Central memory CD8-positive, alpha-beta T cell (primary cell): ENCODE measurements around the gene FAM13C.

Experiments
- ATAC-seq: fragments of 150-1000 bp; cut with Tn5 transposase; replicated peaks from 2 replicates; pipeline ENCODE4 v1.10.0; 2022; ENCODE audit warnings: mild to moderate bottlenecking, moderate FRiP score, moderate number of reproducible peaks; ENCODE audit not compliant: poor library complexity, severe bottlenecking; ENCODE audit errors: extremely low read depth
- DNase-seq, 2 donors: peaks; one replicate each; pipeline ENCODE4 v3.0.0; 2021; ENCODE audit warnings: low spot score in 2 of 2
- H3K27ac Mint-ChIP-seq: one replicate; pipeline ENCODE4 v1.8.0; 2022; ENCODE audit warnings: low read depth, mild to moderate bottlenecking, moderate library complexity, mixed read lengths
- H3K27me3 Mint-ChIP-seq: one replicate; pipeline ENCODE4 v1.8.0; 2022; ENCODE audit warnings: mixed read lengths
- H3K36me3 Mint-ChIP-seq: one replicate; pipeline ENCODE4 v1.8.0; 2022; ENCODE audit warnings: mild to moderate bottlenecking, moderate library complexity, mixed read lengths; ENCODE audit not compliant: insufficient read depth
- H3K4me1 Mint-ChIP-seq: one replicate; pipeline ENCODE4 v1.8.0; 2022; ENCODE audit warnings: mixed read lengths
- H3K4me3 Mint-ChIP-seq: one replicate; pipeline ENCODE4 v1.8.0; 2022; ENCODE audit warnings: mild to moderate bottlenecking, moderate library complexity, mixed read lengths
- H3K9me3 Mint-ChIP-seq: one replicate; pipeline ENCODE4 v1.8.0; 2022; ENCODE audit warnings: mixed read lengths

The FAM13C gene

GRCh38 chr10:59382831-59383295 lies 20.5 kb upstream of the FAM13C start:
- ATAC-seq (no peak), DNase-seq (no peak)
- Mint-ChIP-seq H3K9me3 (peaks cover 5% of the 10 kb centered on the region), H3K36me3 (no peaks in the 10 kb centered on the region), H3K27ac (no peak overlapping the region), H3K4me3 (no peak overlapping the region), H3K4me1 (no peaks in the 10 kb centered on the region), H3K27me3 (no peaks in the 10 kb centered on the region)

GRCh38 chr10:59381687-59382086 lies 19.3 kb upstream of the FAM13C start:
- Mint-ChIP-seq H3K4me3 (no peak overlapping the region), H3K27me3 (no peaks in the 10 kb centered on the region), H3K27ac (no peak overlapping the region), H3K4me1 (no peaks in the 10 kb centered on the region), H3K36me3 (no peaks in the 10 kb centered on the region), H3K9me3 (peaks cover 5% of the 10 kb centered on the region)
- DNase-seq (no peak), ATAC-seq (no peak)

GRCh38 chr10:59376846-59377245 lies 14.5 kb upstream of the FAM13C start:
- ATAC-seq (no peak), DNase-seq (no peak)
- no peak overlapping the region for H3K4me3 Mint-ChIP-seq
- no peaks in the 10 kb centered on the region for H3K27me3 Mint-ChIP-seq
- no peaks in the 10 kb centered on the region for H3K4me1 Mint-ChIP-seq
- no peak overlapping the region for H3K27ac Mint-ChIP-seq
- no peaks in the 10 kb centered on the region for H3K36me3 Mint-ChIP-seq
- H3K9me3 Mint-ChIP-seq, result peaks cover 5% of the 10 kb centered on the region

GRCh38 chr10:59375990-59376389 lies 13.6 kb upstream of the FAM13C start:
- H3K27ac Mint-ChIP-seq, result no peak overlapping the region
- no peaks in the 10 kb centered on the region for H3K4me1 Mint-ChIP-seq
- ATAC-seq (no peak), DNase-seq (no peak)
- peaks cover 5% of the 10 kb centered on the region for H3K9me3 Mint-ChIP-seq
- no peaks in the 10 kb centered on the region for H3K36me3 Mint-ChIP-seq
- no peak overlapping the region for H3K4me3 Mint-ChIP-seq
- no peaks in the 10 kb centered on the region for H3K27me3 Mint-ChIP-seq

GRCh38 chr10:59374916-59375315 lies 12.6 kb upstream of the FAM13C start:
- DNase-seq (no peak), ATAC-seq (no peak)
- H3K27me3 Mint-ChIP-seq, result no peaks in the 10 kb centered on the region
- peaks cover 5% of the 10 kb centered on the region for H3K9me3 Mint-ChIP-seq
- H3K27ac Mint-ChIP-seq, result no peak overlapping the region
- no peaks in the 10 kb centered on the region for H3K36me3 Mint-ChIP-seq
- H3K4me3 Mint-ChIP-seq, result no peak overlapping the region
- H3K4me1 Mint-ChIP-seq, result no peaks in the 10 kb centered on the region

GRCh38 chr10:59373071-59373470 lies 10.7 kb upstream of the FAM13C start:
- DNase-seq (no peak), ATAC-seq (no peak)
- H3K36me3 Mint-ChIP-seq, result no peaks in the 10 kb centered on the region
- H3K27me3 Mint-ChIP-seq, result no peaks in the 10 kb centered on the region
- no peak overlapping the region for H3K27ac Mint-ChIP-seq
- H3K4me1 Mint-ChIP-seq, result no peaks in the 10 kb centered on the region
- no peak overlapping the region for H3K4me3 Mint-ChIP-seq
- H3K9me3 Mint-ChIP-seq, result peaks cover 5% of the 10 kb centered on the region

GRCh38 chr10:59372543-59372942 lies 10.2 kb upstream of the FAM13C start:
- Mint-ChIP-seq H3K36me3 (no peaks in the 10 kb centered on the region), H3K4me3 (no peak overlapping the region), H3K27me3 (no peaks in the 10 kb centered on the region), H3K4me1 (no peaks in the 10 kb centered on the region), H3K9me3 (peaks cover 5% of the 10 kb centered on the region), H3K27ac (no peak overlapping the region)
- ATAC-seq (no peak), DNase-seq (no peak)

GRCh38 chr10:59366290-59366689 lies 3.9 kb upstream of the FAM13C start:
- Mint-ChIP-seq H3K27me3 (no peaks in the 10 kb centered on the region), H3K9me3 (no peaks in the 10 kb centered on the region), H3K27ac (no peak overlapping the region), H3K36me3 (no peaks in the 10 kb centered on the region), H3K4me1 (no peaks in the 10 kb centered on the region), H3K4me3 (no peak overlapping the region)
- no peak for ATAC-seq
- no peak for DNase-seq

GRCh38 chr10:59363446-59363958 lies 1.2 kb upstream of the FAM13C start:
- H3K36me3 Mint-ChIP-seq, result no peaks in the 10 kb centered on the region
- no peak overlapping the region for H3K27ac Mint-ChIP-seq
- no peaks in the 10 kb centered on the region for H3K4me1 Mint-ChIP-seq
- no peak for ATAC-seq
- no peak for DNase-seq
- H3K4me3 Mint-ChIP-seq, result no peak overlapping the region
- no peaks in the 10 kb centered on the region for H3K27me3 Mint-ChIP-seq
- no peaks in the 10 kb centered on the region for H3K9me3 Mint-ChIP-seq

GRCh38 chr10:59362959-59363381 lies 621 bp upstream of the FAM13C start:
- Mint-ChIP-seq H3K36me3 (no peaks in the 10 kb centered on the region), H3K27me3 (no peaks in the 10 kb centered on the region), H3K4me3 (no peak overlapping the region), H3K9me3 (no peaks in the 10 kb centered on the region), H3K27ac (no peak overlapping the region), H3K4me1 (no peaks in the 10 kb centered on the region)
- ATAC-seq, result peak; percentile 32
- DNase-seq, result no peak

GRCh38 chr10:59361663-59362143 lies 646 bp downstream of the FAM13C start:
- no peaks in the 10 kb centered on the region for H3K27me3 Mint-ChIP-seq
- H3K4me3 Mint-ChIP-seq, result no peak overlapping the region
- H3K9me3 Mint-ChIP-seq, result no peaks in the 10 kb centered on the region
- no peak overlapping the region for H3K27ac Mint-ChIP-seq
- H3K36me3 Mint-ChIP-seq, result no peaks in the 10 kb centered on the region
- no peaks in the 10 kb centered on the region for H3K4me1 Mint-ChIP-seq
- no peak for ATAC-seq
- no peak for DNase-seq

- Mint-ChIP-seq H3K27ac (no peak overlapping the region), H3K4me1 (no peaks in the 10 kb centered on the region), H3K4me3 (no peak overlapping the region), H3K36me3 (no peaks in the 10 kb centered on the region), H3K27me3 (no peaks in the 10 kb centered on the region), H3K9me3 (peaks cover 3% of the 10 kb centered on the region)
- ATAC-seq (no peak), DNase-seq (no peak)
Measured at GRCh38 chr10:59360605-59361405, 1.5 kb downstream of the FAM13C start.

- DNase-seq, result no peak
- Mint-ChIP-seq H3K4me1 (no peaks in the 10 kb centered on the region), H3K36me3 (no peaks in the 10 kb centered on the region), H3K9me3 (peaks cover 3% of the 10 kb centered on the region), H3K27ac (no peak overlapping the region), H3K27me3 (no peaks in the 10 kb centered on the region), H3K4me3 (no peak overlapping the region)
- no peak for ATAC-seq
Measured at GRCh38 chr10:59358576-59358975, 3.8 kb downstream of the FAM13C start.
